OCI-LY1 (cell line): ENCODE data around the gene NEB.

Experiments used
- H2AFZ ChIP-seq: fragments of 200-600 bp; sonication (generic), shearing (Covaris generic); 2 replicates; pipeline ENCODE4 v1.6.0; 2014; ENCODE audit warnings: antibody characterized with exemption, mild to moderate bottlenecking, low read length
- H3F3A ChIP-seq: fragments of 200-600 bp; sonication (generic), shearing (Covaris generic); 2 replicates; pipeline ENCODE4 v1.6.0; 2014; ENCODE audit warnings: mild to moderate bottlenecking, antibody characterized with exemption, low read length, moderate library complexity; ENCODE audit not compliant: insufficient read depth
- H3K27ac ChIP-seq: fragments of 200-600 bp; sonication (generic); 2 replicates; pipeline ENCODE4 v1.5.1; 2014; ENCODE audit warnings: low read length, mixed run types, mild to moderate bottlenecking, low read depth; ENCODE audit not compliant: poor library complexity, severe bottlenecking
- H3K27me3 ChIP-seq: fragments of 200-600 bp; sonication (generic); 2 replicates; pipeline ENCODE4 v1.6.0; 2014; ENCODE audit warnings: antibody characterized with exemption, mild to moderate bottlenecking, low read length, moderate library complexity; ENCODE audit not compliant: insufficient read depth
- H3K36me3 ChIP-seq: fragments of 200-600 bp; sonication (generic); 2 replicates; pipeline ENCODE4 v1.6.1; 2014; ENCODE audit warnings: mild to moderate bottlenecking, antibody characterized with exemption, low read length, moderate library complexity, mixed read lengths; ENCODE audit not compliant: insufficient read depth
- H3K4me1 ChIP-seq: fragments of 200-600 bp; sonication (generic); 2 replicates; pipeline ENCODE4 v1.5.1; 2014; ENCODE audit warnings: mild to moderate bottlenecking, low read length, moderate library complexity; ENCODE audit not compliant: insufficient read depth, severe bottlenecking
- H3K4me2 ChIP-seq: fragments of 200-600 bp; sonication (generic), shearing (Covaris generic); 2 replicates; pipeline ENCODE4 v1.6.1; 2014; ENCODE audit warnings: low read length
- H3K4me3 ChIP-seq: fragments of 200-600 bp; sonication (generic); 2 replicates; pipeline ENCODE4 v1.5.1; 2014; ENCODE audit warnings: low read length, low read depth, mild to moderate bottlenecking, mixed read lengths; ENCODE audit not compliant: poor library complexity, severe bottlenecking
- H3K79me2 ChIP-seq: fragments of 200-600 bp; shearing (Covaris generic); 2 replicates; pipeline ENCODE4 v1.6.1; 2016; ENCODE audit warnings: mixed run types, low read length, mixed read lengths; ENCODE audit not compliant: insufficient read depth
- H3K9ac ChIP-seq: fragments of 200-600 bp; sonication (generic), shearing (Covaris generic); 2 replicates; pipeline ENCODE4 v1.6.1; 2014; ENCODE audit warnings: mild to moderate bottlenecking, low read length, mixed read lengths
- H3K9me2 ChIP-seq: fragments of 200-600 bp; sonication (generic), shearing (Covaris generic); 2 replicates; pipeline ENCODE4 v1.6.1; 2014; ENCODE audit warnings: low read depth, mild to moderate bottlenecking, low read length, mixed read lengths
- H3K9me3 ChIP-seq: fragments of 200-600 bp; shearing (Covaris generic); 2 replicates; pipeline ENCODE4 v1.6.1; 2014; ENCODE audit warnings: low read length, mixed read lengths
- H4K20me1 ChIP-seq: fragments of 200-600 bp; sonication (generic), shearing (Covaris generic); 2 replicates; pipeline ENCODE4 v1.6.0; 2016; ENCODE audit warnings: mild to moderate bottlenecking, low read length; ENCODE audit not compliant: insufficient read depth
- EZH2 ChIP-seq: fragments of 200-600 bp; sonication (generic), shearing (Covaris generic); IDR thresholded peaks from 2 replicates; pipeline ENCODE4 v1.8.0; 2017; ENCODE audit warnings: borderline replicate concordance, mixed run types, mild to moderate bottlenecking, antibody characterized with exemption, low read length, moderate library complexity, mixed read lengths
- TF ChIP-seq, protein P1 (sequence below): fragments of 200-600 bp; sonication (generic), shearing (Covaris generic); IDR thresholded peaks from 2 replicates; pipeline ENCODE4 v1.5.1; 2017; ENCODE audit warnings: mild to moderate bottlenecking, antibody characterized with exemption, low read length, moderate library complexity, mixed read lengths

NEB gene

GRCh38 chr2:151729415-151729811 lies 4.9 kb downstream of the NEB start:
- Histone ChIP-seq H3K27me3 (no peaks in the 10 kb centered on the region), H3K27ac (no peak overlapping the region), H3K4me2 (no peak overlapping the region), H3K79me2 (no peaks in the 10 kb centered on the region), H3K4me3 (no peak overlapping the region), H3K9ac (no peak overlapping the region), H4K20me1 (no peaks in the 10 kb centered on the region), H2AFZ (no peak overlapping the region), H3K36me3 (no peaks in the 10 kb centered on the region), H3K9me2 (no peaks in the 10 kb centered on the region), H3K9me3 (no peaks in the 10 kb centered on the region), H3F3A (no peaks in the 10 kb centered on the region), H3K4me1 (no peaks in the 10 kb centered on the region)
- TF ChIP-seq, protein P1, sequence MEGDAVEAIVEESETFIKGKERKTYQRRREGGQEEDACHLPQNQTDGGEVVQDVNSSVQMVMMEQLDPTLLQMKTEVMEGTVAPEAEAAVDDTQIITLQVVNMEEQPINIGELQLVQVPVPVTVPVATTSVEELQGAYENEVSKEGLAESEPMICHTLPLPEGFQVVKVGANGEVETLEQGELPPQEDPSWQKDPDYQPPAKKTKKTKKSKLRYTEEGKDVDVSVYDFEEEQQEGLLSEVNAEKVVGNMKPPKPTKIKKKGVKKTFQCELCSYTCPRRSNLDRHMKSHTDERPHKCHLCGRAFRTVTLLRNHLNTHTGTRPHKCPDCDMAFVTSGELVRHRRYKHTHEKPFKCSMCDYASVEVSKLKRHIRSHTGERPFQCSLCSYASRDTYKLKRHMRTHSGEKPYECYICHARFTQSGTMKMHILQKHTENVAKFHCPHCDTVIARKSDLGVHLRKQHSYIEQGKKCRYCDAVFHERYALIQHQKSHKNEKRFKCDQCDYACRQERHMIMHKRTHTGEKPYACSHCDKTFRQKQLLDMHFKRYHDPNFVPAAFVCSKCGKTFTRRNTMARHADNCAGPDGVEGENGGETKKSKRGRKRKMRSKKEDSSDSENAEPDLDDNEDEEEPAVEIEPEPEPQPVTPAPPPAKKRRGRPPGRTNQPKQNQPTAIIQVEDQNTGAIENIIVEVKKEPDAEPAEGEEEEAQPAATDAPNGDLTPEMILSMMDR = no peak
- TF ChIP-seq EZH2 = no peak

- no peak overlapping the region for H3K4me2 ChIP-seq
- H3K27ac ChIP-seq = no peak overlapping the region
- H3K4me1 ChIP-seq = no peaks in the 10 kb centered on the region
- no peaks in the 10 kb centered on the region for H3K9me2 ChIP-seq
- no peaks in the 10 kb centered on the region for H4K20me1 ChIP-seq
- H3K4me3 ChIP-seq = no peak overlapping the region
- no peak overlapping the region for H2AFZ ChIP-seq
- H3K79me2 ChIP-seq = no peaks in the 10 kb centered on the region
- H3K36me3 ChIP-seq = no peaks in the 10 kb centered on the region
- H3K9ac ChIP-seq = no peak overlapping the region
- no peaks in the 10 kb centered on the region for H3F3A ChIP-seq
- no peaks in the 10 kb centered on the region for H3K27me3 ChIP-seq
- no peak for TF ChIP-seq EZH2
- TF ChIP-seq, protein P1 = no peak; the same call in 1 of the 2 replicates
- H3K9me3 ChIP-seq = no peaks in the 10 kb centered on the region
Measured at GRCh38 chr2:151728804-151729414, 5.4 kb downstream of the NEB start.

DNA sequence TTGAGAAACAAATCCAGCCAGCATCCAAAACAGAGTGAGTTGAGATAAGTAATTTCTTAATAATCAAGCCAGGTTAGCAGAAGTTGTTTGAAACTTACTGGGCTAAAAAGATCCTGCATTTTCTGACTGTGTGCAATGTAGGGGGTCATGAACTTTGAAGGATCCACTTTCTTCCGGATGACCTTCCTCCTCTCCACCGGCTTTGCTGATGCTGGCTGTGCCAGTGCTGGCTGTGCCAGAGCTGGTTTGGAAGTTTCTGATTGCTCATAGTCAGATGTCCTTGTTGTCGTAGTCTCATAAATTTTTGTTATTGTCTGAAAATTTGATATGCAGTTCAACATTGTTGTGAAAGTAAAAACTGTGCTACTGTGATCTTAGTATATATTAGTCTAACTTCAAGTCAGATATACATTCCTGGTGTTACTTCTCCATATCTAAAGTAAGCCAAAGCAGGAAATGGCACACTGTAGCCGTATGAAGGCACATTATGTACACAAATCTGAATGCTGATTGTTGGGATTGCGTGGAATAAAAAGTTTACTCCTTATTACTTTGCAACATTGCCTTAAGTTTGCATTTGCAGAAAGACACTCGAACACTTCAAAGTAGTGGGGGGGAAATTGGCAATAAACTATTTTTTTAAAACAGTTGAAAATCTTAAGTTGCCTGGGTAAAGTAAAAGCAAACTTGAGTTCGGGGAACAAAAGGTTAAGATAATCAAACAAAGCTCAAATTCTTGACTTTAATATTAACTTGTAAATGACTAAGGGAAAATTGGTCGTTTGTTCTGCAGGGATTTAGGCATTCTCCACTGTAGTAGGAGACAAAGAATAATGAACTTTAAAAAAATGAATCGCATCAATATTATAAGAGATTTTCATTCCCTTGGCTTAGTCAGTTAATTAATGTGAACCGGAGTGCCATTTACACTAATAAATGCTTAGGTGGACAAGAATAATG lies 6.4 kb downstream of the NEB start:
- Histone ChIP-seq H3K9me3 (no peaks in the 10 kb centered on the region), H3K27me3 (no peaks in the 10 kb centered on the region), H4K20me1 (no peaks in the 10 kb centered on the region), H3K79me2 (no peaks in the 10 kb centered on the region), H3K4me2 (no peak overlapping the region), H3F3A (no peaks in the 10 kb centered on the region), H3K9ac (no peak overlapping the region), H3K36me3 (no peaks in the 10 kb centered on the region), H3K4me1 (no peaks in the 10 kb centered on the region), H3K9me2 (no peaks in the 10 kb centered on the region), H2AFZ (no peak overlapping the region), H3K4me3 (no peak overlapping the region), H3K27ac (no peak overlapping the region)
- no peak for TF ChIP-seq EZH2
- TF ChIP-seq, protein P1 = no peak
